Omental fat pad (tissue), 4 donors: Measurements from ENCODE around the gene ARID3A. TPM values are rescaled to one million over a fixed set of nuclear protein-coding genes. Genes with fewer than 3 reads are reported as not detected.
"Not testable (repeated sequence)": the region's sequence is repeated elsewhere in the genome, so short reads cannot be mapped to it uniquely, and the experiment has no call there.

Source experiments
- ATAC-seq: fragments of 150-250 bp; one replicate; pipeline ENCODE4 v1.9.1; 2016; ENCODE audit warnings: mild to moderate bottlenecking, moderate library complexity; ENCODE audit not compliant: low FRiP score
- DNase-seq: peaks from one replicate; pipeline ENCODE4 v3.0.0-alpha.2; 2019; ENCODE audit warnings: low spot score
- total RNA-seq, 4 donors: library from RNA; depleted of rRNA; stranded (reverse); fragments of >200 nt; gene quantifications; one replicate each; pipeline ENCODE4 v1.1.0, GENCODE V29; 2016
- TF ChIP-seq, protein P1 (sequence below), 3 donors: fragments of 450-650 bp; IDR thresholded peaks; one replicate each; pipeline ENCODE4 v1.5.1; 2016 to 2017; ENCODE audit warnings: antibody characterized with exemption in 3 of 3, mild to moderate bottlenecking in 3 of 3, moderate library complexity in 2 of 3

ARID3A gene
- total RNA-seq, 4 donors from 2014 or later = 3.7 to 15.1 (median 7.7) TPM

- ATAC-seq (no peak), DNase-seq (no peak)
- TF ChIP-seq, protein P1, sequence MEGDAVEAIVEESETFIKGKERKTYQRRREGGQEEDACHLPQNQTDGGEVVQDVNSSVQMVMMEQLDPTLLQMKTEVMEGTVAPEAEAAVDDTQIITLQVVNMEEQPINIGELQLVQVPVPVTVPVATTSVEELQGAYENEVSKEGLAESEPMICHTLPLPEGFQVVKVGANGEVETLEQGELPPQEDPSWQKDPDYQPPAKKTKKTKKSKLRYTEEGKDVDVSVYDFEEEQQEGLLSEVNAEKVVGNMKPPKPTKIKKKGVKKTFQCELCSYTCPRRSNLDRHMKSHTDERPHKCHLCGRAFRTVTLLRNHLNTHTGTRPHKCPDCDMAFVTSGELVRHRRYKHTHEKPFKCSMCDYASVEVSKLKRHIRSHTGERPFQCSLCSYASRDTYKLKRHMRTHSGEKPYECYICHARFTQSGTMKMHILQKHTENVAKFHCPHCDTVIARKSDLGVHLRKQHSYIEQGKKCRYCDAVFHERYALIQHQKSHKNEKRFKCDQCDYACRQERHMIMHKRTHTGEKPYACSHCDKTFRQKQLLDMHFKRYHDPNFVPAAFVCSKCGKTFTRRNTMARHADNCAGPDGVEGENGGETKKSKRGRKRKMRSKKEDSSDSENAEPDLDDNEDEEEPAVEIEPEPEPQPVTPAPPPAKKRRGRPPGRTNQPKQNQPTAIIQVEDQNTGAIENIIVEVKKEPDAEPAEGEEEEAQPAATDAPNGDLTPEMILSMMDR (IDR thresholded peaks at IDR 0.05) = no peak
Measured at GRCh38 chr19:888581-889385, 37.1 kb upstream of the ARID3A start.

- ATAC-seq = no peak
- TF ChIP-seq, protein P1 (IDR thresholded peaks at IDR 0.05) = no peak
Measured at GRCh38 chr19:889662-890295, 36.1 kb upstream of the ARID3A start.

GRCh38 chr19:890831-891230, 35.0 kb upstream of the ARID3A start:
- TF ChIP-seq, protein P1 (IDR thresholded peaks at IDR 0.05) = no peak
- no peak for ATAC-seq
- DNase-seq = no peak

More at GRCh38 chr19:889662-890295, 36.1 kb upstream of the ARID3A start:
- no peak for DNase-seq

DNA sequence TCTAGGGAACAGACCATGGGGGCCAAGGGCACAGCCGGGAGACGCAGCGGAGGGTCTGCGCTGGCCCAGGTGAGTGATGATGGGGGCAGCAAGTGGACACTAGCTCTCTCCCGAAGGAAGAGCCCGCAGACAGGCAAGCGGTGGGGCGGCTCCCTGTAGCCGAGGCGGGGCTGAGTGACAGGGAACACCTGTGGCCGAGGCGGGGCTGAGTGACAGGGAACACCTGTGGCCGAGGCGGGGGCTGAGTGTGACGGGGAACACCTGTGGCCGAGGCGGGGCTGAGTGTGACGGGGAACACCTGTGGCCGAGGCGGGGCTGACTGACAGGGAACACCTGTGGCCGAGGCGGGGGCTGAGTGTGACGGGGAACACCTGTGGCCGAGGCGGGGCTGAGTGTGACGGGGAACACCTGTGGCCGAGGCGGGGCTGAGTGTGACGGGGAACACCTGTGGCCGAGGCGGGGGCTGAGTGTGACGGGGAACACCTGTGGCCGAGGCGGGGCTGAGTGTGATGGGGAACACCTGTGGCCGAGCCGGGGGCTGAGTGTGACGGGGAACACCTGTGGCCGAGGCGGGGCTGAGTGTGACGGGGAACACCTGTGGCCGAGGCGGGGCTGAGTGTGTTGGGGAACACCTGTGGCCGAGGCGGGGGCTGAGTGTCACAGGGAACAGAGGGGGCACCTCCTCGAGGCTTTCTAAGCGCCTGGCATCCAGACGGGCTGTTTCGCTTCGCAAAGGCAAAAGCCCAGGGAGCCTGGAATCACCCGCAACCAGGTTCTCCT, 34.2 kb upstream of the ARID3A start:
- not testable (repeated sequence) for ATAC-seq

DNA sequence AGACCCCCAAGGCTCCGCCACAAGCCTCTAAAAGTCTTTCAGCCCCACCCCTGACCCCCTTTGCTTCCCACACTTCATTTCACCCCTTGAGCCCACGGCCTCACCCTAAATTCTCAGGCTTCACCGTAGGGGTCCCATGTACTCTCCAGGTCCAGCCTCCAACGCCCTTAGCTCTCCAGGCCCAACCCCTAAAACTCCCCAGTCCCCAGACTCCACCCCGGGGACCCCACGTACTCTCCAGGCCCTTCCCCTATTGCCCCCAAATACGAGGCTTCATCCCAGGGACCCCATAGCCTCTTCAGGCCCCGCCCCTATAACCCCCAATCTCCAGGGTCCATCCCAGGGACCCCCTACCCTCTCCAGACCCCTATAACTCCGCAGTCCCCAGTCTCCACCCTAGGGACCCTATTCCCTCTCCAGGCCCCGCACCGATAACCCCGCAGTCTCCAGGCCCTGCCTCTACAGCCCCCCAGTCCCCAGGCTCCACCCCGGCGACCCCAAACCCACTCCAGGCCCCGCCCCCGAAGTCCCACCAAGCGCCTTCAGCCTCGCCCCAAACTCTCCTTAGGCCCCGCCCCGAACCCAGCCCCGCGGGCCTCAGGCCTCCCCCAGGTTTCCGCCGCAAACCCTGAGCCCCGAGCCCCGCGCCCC, 33.5 kb upstream of the ARID3A start:
- DNase-seq = no peak
- TF ChIP-seq, protein P1 (IDR thresholded peaks at IDR 0.05) = no peak
- ATAC-seq = no peak

More for the DNA sequence above, 34.2 kb upstream of the ARID3A start:
- DNase-seq = not testable (repeated sequence)

GRCh38 chr19:892894-893689, 32.7 kb upstream of the ARID3A start, which contains the start of the genes MED16 and RNU6-9:
Gene MED16, minus strand, starts transcription at chr19:893187. Its CDS starts 2,056 bp downstream, at chr19:891131.
Gene RNU6-9, plus strand, starts transcription at chr19:893484.
- TF ChIP-seq, protein P1 (IDR thresholded peaks at IDR 0.05) = no peak
- ATAC-seq (peak; percentile 95), DNase-seq (peak; percentile 67)
